NCI-H2029 (cell line): ENCODE measurements around the gene ENOX1.
"Not testable (repeated sequence)": the region's sequence is repeated elsewhere in the genome, so short reads cannot be mapped to it uniquely, and the experiment has no call there.

Experiments
- DNase-seq: peaks from one replicate; lab custom pipeline; 2025; lab: John Stamatoyannopoulos, UW

Gene ENOX1

DNA sequence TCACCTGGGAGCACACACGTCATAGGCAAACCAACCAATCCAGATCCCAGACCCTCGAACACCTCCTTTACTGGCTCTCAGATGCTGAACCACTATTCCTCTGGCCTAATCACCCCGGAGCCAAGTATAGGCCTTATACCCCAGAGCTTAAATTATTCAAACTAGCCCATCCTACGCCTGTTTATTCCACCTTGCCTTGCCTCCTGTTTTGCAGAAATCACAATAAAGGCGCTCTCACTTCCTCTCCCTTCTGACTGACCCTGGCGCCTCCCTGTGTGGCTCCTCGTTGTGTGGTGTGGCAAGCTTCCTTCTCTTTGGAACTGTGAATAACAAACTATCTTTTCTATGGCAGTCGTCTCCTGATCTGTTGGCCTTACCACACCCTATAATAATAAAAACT lies 354.9 kb downstream of the ENOX1 start:
- DNase-seq: no peak

DNA sequence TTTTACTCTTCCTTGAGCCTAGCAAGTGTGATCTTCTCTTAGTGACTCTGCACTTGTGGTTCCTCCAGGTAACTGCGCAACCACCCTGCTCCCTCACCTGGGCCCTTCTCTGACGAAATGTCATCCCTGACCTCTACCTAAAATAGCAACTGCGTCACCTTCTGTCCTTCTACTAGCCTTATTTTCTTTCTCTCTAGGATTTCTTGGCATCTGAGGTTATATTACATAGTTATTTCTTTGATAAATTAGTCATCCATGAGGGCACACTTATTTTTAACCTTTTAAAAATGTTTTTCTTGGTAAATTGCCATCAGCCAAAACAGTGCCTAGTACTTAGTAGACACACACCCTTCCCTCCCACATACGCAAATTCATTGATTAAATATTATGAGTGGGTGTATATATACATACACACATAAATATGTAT lies 355.5 kb downstream of the ENOX1 start:
- no peak for DNase-seq

DNA sequence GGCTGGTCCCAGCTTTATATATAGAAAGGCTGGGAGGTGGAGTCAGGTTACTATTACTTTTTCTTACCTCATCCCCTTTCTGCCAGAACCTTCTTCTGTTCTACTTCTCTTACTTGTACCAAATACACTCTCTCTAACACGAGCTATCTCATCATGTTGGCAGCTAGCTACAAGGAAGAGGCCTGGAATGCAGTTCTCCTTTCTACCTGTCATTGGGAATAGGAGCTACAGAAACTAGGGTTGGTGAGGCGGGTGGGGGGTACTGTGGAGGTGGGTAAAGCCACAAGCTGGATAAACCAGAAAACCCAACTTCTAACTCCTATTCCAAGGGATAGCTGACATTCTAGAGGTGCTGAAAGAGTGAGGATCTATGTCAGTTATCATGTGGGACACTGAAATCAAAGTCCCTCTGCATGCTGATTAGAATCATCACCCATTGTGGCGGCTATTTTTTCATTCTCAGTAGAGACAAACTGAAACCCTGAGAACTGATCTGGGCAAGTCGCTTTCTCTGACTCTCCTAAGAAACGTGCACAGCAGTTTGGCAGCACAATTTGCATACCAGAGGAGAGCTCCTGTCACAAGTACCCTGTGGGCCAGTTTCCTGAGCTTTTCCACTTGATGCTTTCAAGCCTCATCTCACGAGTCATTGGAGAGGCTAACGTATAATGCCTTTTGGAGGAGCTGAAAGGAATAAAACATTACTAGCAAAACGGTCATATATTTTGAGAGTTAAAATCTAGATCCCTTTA lies 358.1 kb downstream of the ENOX1 start:
- DNase-seq: no peak

DNA sequence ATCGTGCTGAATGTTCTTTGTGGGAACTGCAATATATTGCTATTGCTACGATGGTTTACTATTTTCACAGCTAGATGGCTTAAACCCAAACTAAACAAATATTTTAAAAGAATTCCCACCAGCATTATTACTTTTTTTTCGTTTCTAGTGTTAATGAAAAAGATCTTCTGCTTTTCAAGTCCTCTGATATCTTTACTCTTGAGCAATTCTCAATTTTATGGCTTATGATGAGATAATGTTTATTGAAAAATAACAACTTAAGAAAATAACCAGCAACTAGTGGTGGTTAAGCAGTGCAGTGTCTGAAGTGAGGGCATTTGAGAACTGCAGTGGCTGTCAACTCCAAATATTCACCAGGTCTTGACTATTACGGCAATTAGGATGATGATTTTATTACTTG lies 360.4 kb downstream of the ENOX1 start:
- no peak for DNase-seq

DNA sequence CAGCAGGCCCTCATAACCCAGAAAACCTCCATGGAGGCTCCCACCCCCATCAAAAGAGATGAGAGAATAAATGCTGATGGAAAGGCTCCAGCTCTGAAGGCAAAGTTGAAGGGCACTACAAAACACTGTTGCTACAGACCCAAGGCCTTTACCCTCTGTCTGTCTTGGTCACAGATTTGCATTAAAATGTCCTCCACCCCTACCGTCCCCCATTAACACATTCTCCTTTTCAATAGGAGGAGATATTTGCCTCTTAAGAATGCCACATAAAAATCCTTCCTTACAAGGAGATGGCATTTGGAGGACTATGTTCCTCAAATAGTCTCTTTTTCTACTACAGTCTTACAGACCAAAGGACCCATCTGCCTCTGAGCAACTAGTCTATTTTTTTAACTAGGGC lies 361.5 kb downstream of the ENOX1 start:
- no peak for DNase-seq

DNA sequence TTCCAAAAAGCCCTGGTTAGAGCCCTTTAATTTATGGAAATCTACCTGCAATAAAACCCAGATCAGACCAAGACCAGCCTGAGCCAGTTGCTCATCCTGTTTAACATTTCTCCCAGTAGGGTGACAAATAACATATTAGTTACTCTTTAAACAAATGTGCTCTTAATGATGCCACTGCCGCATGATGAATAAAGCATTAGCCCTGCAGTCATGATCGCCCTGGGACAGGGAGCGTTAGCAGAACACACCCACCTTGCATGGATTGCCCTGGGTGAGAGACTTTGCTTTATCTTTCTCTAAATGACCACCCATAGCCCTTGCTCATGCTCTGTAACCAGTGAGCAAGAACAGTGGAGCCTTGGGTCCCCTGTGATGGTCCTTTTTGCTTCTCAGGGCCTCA lies 362.4 kb downstream of the ENOX1 start:
- no peak for DNase-seq

DNA sequence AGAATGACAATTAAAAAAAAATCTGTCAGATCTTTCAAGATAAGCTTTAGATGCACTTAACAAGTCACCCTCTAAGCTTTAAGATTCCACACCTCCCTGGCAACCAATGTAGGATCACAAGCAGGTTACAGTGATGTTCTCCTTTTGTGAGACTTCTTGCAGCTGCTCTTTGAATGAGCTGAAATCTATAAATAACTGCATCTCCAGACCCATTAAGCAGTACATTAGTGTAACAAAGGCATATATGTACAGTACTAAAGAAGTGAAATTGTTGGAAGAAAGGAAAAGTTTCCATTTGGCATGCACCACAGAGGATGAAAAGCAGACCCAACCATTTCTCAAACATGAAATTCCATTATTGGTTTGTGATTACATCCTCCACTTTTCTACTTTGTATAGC lies 364.7 kb downstream of the ENOX1 start:
- DNase-seq: no peak

DNA sequence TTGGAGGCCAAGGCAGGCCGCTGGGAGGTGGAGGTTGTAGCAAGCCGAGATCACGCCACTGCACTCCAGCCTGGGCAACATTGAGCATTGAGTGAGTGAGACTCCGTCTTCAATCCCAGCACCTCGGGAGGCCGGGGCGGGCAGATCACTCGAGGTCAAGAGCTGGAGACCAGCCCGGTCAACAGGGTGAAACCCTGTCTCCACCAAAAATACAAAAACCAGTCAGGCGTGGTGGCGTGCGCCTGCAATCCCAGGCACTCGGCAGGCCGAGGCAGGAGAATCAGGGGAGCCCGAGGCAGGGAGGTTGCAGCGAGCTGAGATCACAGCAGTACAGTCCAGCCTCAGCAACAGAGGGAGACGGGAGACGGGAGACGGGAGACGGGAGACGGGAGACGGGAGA lies 369.9 kb downstream of the ENOX1 start:
- DNase-seq: not testable (repeated sequence)

DNA sequence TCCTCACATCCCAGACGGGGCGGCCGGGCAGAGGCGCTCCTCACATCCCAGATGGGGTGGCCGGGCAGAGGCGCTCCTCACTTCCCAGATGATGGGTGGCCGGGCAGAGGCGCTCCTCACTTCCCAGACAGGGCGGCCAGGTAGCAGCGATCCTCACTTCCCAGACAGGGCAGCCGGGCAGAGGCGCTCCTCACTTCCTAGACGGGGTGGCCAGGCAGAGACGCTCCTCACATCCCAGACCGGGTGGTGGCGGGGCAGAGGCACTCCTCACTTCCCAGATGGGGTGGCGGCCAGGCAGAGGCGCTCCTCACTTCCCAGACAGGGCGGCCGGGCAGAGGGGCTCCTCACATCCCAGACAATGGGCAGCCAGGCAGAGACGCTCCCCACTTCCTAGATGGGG lies 370.4 kb downstream of the ENOX1 start:
- not testable (repeated sequence) for DNase-seq

DNA sequence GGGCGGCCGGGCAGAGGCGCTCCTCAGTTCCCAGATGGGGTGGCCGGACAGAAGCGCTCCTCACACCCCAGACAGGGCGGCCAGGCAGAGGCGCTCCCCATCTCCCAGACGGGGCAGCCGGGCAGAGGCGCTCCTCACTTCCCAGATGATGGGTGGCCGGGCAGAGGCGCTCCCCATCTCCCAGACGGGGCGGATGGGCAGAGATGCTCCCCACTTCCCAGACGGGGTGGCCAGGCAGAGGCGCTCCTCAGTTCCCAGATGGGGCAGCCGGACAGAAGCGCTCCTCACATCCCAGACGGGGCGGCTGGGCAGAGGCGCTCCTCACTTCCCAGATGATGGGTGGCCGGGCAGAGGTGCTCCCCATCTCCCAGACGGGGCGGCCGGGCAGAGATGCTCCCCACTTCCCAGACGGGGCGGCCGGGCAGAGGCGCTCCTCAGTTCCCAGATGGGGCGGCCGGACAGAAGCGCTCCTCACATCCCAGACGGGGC lies 370.8 kb downstream of the ENOX1 start:
- not testable (repeated sequence) for DNase-seq

DNA sequence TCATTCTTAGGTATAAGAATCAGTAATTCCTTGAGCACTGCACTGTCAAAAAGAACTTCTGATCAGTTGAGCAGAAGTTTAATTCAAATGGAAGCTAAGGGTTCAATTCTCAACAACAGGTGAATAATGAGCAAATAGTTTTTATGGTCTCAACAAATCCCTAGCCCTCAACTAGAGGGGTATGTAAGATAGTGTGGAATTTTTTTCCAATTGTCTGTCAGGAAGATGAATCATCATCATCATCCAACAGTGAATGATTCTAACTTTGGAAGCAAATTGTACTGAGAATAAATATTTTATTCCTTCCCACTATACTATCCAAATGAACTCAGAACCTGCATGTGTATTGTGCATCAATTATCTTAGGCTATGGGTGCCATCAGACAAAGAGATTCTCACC lies 372.7 kb downstream of the ENOX1 start:
- no peak for DNase-seq

DNA sequence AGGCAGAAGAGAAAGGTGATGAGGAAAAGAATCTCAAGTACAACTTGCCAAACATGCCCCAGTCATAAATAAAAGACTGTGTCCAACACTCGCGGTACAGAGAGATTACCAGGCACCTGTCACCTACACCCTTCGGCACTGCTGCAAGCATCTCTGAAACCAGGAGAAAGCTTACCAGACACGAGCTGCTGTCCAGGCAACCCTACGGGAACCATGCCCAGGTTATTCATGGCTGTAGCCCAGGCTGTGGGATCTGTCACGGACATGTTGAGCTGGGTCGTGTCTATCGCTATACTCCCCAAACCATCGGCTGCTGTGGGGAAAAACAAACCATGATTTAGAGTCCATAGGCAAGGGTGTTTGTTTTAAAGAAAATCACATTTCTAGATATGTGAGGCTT lies 375.0 kb downstream of the ENOX1 start:
- no peak for DNase-seq

DNA sequence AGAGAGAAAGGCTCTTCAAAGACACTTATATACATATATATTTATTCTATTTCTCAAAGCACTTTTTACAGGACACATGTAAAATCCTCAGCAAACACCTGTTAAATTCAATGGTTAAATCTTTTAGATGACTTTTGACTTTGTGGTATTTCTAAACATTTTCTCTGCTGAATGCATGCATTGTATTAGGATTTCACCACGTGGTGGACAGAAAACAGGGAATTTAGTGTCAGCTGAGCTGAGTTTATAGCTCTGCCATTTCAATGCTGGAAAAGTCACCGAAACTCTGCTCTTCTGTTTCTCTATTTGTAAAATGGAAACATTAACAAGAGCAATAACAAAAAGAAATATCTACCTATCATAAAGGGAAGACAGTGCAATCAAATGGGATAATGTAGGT lies 375.6 kb downstream of the ENOX1 start:
- no peak for DNase-seq

DNA sequence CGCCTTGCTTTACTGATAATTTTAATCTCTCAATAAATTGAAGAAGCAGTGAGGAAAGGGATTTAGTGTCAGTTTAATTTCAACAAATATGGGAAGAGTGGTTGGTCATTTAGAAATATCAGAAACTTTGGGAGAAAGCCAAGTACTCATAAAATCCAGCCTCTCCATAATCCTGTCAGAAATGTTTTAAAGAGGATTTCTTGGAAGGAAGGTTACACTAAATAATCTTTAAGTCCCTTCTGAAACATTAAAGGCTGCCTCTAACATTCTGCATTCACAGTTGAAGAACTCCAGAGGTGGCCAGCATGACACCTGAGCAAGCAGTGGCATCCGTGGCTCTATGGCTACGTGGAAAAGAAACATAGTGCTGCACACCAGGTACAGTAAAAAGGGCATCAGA lies 378.5 kb downstream of the ENOX1 start:
- no peak for DNase-seq

DNA sequence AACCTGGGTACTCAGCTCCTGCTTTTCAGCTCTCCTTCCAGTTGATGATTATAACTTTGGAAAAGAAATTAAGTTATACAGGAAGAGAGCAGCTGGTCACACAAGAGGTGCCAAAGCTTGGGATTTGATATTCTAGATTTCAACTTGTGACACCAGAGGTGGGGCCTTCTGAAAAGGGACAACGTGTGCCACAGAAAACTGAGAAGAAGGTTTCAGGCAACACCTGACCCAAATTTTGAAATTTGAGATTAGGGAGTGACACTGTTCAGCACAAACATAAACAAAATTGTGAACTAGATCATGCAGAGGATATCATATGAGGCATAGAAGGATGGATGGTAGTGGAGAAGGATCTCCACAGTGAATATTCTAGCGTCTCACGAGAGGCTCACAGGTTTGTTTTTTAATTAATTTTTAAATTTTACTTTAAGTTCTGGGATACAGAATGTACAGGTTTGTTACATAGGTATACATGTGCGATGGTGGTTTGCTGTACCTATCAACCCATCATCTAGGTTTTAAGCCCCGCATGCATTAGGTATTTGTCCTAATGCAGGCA lies 379.7 kb downstream of the ENOX1 start:
- no peak for DNase-seq

DNA sequence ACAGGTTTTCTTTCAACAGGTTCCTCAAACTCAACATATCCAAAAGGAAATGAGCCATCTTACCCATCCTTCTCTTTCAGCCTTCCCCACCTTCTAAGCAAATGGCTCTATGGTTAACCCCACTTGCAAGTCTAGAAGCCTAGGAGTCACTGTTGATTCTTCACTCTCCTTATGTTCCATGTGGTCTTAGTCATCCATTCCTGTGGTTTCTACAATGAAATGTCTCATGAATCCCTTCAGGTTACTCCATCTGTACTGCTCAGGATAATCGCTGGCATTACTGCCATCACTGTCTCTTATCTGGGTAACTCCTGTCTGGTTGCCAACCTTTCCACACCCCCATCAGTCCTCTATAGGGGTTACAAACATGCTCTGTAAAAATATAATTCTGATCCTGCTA lies 381.3 kb downstream of the ENOX1 start:
- no peak for DNase-seq

DNA sequence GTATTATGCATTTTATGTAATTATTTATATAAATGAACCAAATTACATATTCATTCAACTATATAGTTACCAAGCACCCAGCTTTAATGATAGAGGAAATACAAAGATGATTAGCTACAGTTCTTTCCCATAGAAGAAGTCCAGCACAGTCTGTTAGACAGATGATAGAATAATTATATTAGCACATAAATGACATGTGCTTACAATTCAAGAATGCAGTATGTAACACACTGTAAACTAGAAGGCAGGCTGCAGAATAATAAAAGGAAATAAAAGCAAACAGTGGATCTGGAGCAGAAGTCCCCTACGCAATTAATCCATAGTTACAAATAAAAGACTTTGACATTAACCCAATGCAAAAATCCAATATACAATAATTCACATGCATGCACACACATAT lies 384.4 kb downstream of the ENOX1 start:
- DNase-seq: no peak

DNA sequence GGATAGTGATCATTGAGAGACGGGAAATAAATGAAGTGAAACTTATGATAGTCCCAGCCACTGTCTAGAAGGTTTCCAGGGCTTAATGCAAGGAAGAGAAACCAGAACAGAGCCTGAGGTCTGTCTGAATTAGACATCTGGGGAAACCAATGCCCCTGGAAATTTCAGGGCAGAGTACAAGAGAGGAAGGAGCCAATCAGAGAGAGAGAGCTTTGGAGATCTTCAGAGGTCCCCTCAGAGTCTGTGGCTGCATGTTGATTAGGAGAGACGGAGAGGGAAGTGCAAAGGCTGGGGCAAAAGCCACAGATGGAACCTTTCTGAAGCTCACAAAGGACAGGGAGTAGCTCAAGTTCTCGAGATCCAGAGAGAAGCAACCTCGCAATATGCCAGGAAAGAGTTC lies 385.4 kb downstream of the ENOX1 start:
- DNase-seq: no peak

DNA sequence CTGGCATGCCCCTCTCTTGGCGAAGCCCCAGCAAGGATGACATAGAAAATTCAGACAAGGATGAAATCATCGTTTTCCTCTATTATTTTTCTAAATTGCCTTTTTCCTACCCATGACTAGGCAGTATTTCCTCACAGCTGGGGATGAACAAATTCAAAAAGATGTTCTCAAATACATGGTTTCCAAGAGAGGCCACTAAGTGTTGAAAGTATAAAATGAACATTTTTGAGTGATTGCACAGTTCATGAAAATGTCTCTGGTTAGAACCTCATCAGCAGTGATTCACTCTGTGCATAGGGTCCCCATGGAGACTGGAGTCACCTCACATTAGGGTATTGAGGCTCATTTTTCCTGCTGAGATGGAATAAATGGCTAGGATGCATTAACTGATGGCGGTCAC lies 389.7 kb downstream of the ENOX1 start:
- DNase-seq: no peak

DNA sequence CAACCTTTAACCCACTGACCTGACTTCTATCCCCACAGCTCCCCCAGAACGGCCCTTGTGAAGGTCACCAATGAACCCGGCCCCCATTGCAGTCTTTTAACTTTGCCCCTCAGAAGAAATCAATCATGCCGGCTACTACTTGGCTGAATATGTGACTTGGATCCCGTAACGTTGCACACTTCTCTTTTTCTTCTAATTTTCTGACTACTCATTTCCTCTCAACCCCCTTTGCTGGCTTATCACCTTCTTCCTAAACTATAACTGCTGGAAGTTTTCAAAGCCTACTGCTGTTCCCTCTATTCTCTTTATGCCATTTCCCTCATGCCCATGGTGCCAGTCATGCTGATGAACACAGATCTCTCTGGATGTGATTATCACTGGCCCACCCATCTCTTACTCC lies 395.7 kb downstream of the ENOX1 start:
- no peak for DNase-seq

DNA sequence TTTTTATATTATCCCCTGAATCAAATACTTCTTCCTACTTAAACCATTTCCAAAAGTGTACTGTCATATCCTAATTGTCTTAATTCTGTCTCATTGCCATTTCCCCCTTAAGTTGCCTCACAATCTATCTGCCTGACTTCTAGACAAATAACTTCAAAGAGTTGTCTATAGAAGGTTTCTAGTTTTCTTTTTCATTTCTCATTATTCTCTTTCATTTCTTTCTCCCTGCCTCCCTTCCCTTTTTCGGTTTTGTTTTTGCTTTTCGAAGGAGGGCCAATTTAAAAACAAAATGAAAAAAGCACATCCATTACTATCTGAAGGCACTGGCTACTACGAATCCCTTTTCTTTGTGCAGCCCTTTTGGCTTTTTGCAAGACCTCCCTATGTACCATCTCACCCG lies 396.2 kb downstream of the ENOX1 start:
- no peak for DNase-seq

DNA sequence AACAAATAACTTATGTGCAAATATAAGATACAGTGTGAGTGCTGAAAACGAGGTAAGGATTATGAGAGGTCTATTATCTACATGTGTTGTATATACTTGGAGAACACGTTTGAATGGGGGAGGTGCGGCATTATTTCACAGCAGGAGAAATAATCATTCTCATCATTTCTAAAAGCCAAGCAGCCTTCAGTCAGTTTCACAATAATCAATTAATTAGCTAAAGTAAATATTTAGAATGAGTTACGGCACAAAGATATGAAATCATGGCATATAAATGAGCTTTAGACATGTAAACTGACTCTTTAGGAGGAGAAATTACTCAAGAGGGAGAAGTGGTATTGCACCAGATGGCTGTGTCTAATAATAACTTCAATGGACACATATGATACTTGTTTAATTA lies 396.8 kb downstream of the ENOX1 start:
- DNase-seq: no peak

DNA sequence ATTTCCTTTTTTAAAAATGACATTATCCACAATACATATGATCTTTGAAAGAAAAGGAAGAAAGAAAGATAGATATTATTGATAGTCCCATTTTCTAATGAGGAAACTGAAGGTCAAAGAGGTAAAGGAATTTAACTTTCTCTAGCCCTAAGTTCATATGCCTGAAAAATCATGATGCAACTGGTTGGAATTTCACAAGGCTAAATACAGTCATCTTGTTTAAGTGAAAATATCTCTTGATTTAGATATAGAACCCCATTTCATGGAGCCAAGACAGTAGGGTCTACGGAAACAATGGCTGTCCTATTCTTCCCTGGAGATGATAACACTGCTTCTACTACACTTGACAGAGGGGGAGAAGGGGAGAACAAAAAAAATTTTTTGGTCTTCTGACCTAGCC lies 397.2 kb downstream of the ENOX1 start:
- no peak for DNase-seq
